ENCODE measurements around the gene AVEN. TPM values are rescaled to one million over a fixed set of nuclear protein-coding genes. Genes with fewer than 3 reads are reported as not detected.

Gene AVEN
- total and polyA plus RNA-seq, 2 of the 4 experiments (the other 2 are of a cell fraction): 9.1 to 17.6 TPM

DNA sequence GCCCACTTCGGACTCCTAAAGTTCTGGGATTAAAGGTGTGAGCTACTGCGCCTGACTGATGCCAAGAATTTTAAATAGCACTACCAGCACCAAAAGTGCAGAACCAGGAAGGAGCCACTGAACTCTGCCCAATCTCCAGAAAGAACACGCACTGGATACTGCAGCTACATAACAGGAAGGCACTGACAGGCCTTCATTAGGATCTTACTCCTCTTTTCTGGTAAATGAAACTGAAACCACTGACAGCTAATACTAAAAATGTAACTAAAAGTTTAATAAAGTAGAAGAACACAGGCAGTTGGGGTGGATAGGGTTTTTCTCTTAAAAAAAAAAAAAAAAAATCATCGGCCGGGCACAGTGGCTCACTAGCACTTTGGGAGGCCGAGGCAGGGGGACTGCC lies 144.8 kb downstream of the AVEN start:
- intact Hi-C loops (cut with micrococcal nuclease) (no loop called here), dilution Hi-C loops (cut with HindIII; ENCODE audit: low sequenced_read_pairs, unreplicated experiment) (no loop called here), in situ Hi-C loops (cut with MboI; ENCODE audit: low sequenced_read_pairs) (no loop called here)
- H3K14ac ChIP-seq (replicated peaks; ENCODE audit: low read depth, low read length): no peak overlapping the region
- H3K9ac ChIP-seq (ENCODE audit: low read depth, low read length): no peak overlapping the region
- no peak overlapping the region for H3K4ac ChIP-seq (ENCODE audit: low read depth, low read length)
- no peak overlapping the region for H3K4me2 ChIP-seq (ENCODE audit: low read depth, low read length)
- H3K9me1 ChIP-seq (ENCODE audit: insufficient read depth, low read length): no peaks in the 10 kb centered on the region; the same call in 1 of the 2 replicates
- no peak overlapping the region for H2AK5ac ChIP-seq (ENCODE audit: low read depth, low read length)
- H2AFZ ChIP-seq (replicated peaks; ENCODE audit: low read length, poor library complexity): no peak overlapping the region
- no peak overlapping the region for H3K18ac ChIP-seq (ENCODE audit: low read depth, low read length)
- H2BK5ac ChIP-seq (ENCODE audit: low read depth, low read length, poor library complexity, severe bottlenecking): no peak overlapping the region
- DNase-seq (no peak), ATAC-seq (ENCODE audit: low read depth) (no peak)
- H3K23ac ChIP-seq (ENCODE audit: low read depth, low read length): no peak overlapping the region
- no TSS peak for BruUV-seq (replicated peaks)
- no peak overlapping the region for H2BK120ac ChIP-seq (ENCODE audit: low read depth, low read length)
- no peaks in the 10 kb centered on the region for H3K27me3 ChIP-seq (ENCODE audit: control insufficient read depth, insufficient read depth, low read length)
- H3K27ac ChIP-seq (ENCODE audit: insufficient read depth, low read length): no peak overlapping the region
- 100% methylated on average over 1 of the region's 6 CpGs; no CpG with 5 or more reads in 1 of the 2 experiments for WGBS, 2 experiments (ENCODE audit: extremely low coverage in 2 of 2, insufficient read length in 1 of 2)
- H2AK9ac ChIP-seq (replicated peaks; ENCODE audit: low read depth, low read length, poor library complexity): no peak overlapping the region
- no peak overlapping the region for H4K5ac ChIP-seq (ENCODE audit: low read depth, low read length)
- no peaks in the 10 kb centered on the region; the same call in 1 of the 2 replicates for H4K20me1 ChIP-seq (ENCODE audit: insufficient read depth, low read length)
- no peak overlapping the region for H2BK20ac ChIP-seq (ENCODE audit: low read depth, low read length)
- no peaks in the 10 kb centered on the region for H3K36me3 ChIP-seq (ENCODE audit: control insufficient read depth, insufficient read depth, low read length)
- ChIA-PET POLR2A (ENCODE audit: unreplicated experiment) (no interaction called here), CTCF (interaction anchor here (0.6 to 1.3 kb wide), 2 partner anchors 27 to 34 kb away, joined by 4 to 5 read pairs; no protein-coding TSS in a partner anchor)
- H2BK15ac ChIP-seq (ENCODE audit: low read depth, low read length): no peak overlapping the region
- H3K9me3 ChIP-seq (ENCODE audit: control insufficient read depth, insufficient read depth, low read length): no peaks in the 10 kb centered on the region
- H4K91ac ChIP-seq (ENCODE audit: insufficient read depth, low read depth, low read length): no peak overlapping the region
- H3K79me1 ChIP-seq (ENCODE audit: low read depth in 1 of 2, low read length in 2 of 2): peaks cover 0 to 5% of the 10 kb centered on the region in 2 experiments; a peak in 1 of 4 replicates
- H3K4me3 ChIP-seq (ENCODE audit: insufficient read depth, low read depth, low read length): no peak overlapping the region
- peaks cover 4% of the 10 kb centered on the region for H3K4me1 ChIP-seq (ENCODE audit: control insufficient read depth, insufficient read depth, low read length)
- TF ChIP-seq, protein P1, sequence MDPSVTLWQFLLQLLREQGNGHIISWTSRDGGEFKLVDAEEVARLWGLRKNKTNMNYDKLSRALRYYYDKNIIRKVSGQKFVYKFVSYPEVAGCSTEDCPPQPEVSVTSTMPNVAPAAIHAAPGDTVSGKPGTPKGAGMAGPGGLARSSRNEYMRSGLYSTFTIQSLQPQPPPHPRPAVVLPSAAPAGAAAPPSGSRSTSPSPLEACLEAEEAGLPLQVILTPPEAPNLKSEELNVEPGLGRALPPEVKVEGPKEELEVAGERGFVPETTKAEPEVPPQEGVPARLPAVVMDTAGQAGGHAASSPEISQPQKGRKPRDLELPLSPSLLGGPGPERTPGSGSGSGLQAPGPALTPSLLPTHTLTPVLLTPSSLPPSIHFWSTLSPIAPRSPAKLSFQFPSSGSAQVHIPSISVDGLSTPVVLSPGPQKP (IDR thresholded peaks at IDR 0.05; ENCODE audit: borderline replicate concordance, low read depth, low read length): no peak
- TF ChIP-seq CEBPB (IDR thresholded peaks at IDR 0.05; ENCODE audit: low read depth, low read length) (no peak), NFE2L2 (IDR thresholded peaks at IDR 0.05; ENCODE audit: low read depth, low read length) (no peak), MAFK (IDR thresholded peaks at IDR 0.05; ENCODE audit: low read depth, low read length) (no peak)
- no peak overlapping the region for H4K8ac ChIP-seq (ENCODE audit: low read depth in 2 of 2, low read length in 2 of 2)
- no peak overlapping the region for H3K56ac ChIP-seq (ENCODE audit: extremely low read depth, insufficient read depth, low read length)

Measured in IMR-90 (cell line).